CD4-positive, alpha-beta T cell treated with Interferon gamma for 1 hour (primary cell): ENCODE results near the gene EXOSC1.
"Not testable (repeated sequence)": the region's sequence is repeated elsewhere in the genome, so short reads cannot be mapped to it uniquely, and the experiment has no call there.

ENCODE experiments used
- DNase-seq: peaks from one replicate; pipeline ENCODE4 v3.0.0-alpha.2; 2020

The EXOSC1 gene

DNA sequence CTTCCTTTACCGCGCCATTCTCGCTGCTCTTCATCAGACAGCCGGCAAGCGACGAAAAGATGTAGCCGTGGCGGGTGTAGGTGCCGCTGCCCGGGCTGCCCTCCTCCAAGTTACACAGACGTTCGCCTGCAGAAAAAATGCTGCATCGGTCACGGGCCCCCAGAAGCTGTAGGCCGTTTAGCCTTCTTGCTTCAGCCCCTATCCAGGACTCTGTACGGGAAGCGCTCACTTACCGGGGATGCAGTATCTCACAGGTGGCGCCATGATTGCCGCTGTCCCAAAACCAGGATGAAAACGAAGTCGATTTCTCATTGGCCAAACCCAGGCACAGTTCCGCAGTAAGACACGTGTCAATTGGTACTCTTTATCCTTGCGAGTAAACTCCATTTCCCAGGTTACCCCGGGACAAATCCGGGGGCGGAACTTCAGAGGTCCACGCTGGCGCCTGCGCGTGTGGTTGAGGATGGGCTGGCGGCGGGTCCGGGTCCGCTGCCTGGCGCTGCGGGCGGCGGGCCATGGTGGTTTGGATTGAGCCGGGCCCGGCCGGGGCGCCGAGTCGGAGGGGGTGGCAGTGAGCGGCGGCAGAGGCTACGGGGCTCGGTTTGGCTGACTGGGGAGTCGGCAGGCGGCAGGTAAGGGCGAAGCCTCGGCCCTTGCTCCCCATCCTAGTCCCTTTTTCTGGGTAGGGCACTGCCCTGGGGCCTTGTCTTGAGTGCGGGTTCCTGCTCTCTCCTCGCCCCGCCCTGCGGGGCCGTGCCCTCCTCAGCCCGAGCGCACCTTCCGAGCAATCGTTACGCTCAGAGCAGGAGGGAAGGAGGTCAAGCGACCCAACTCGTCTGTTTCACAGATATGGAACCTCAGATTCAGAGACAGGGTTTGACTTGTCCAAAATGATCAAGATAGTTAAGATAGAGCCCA is at the start of gene EXOSC1, which contains the start of gene ZDHHC16:
TSS of gene EXOSC1 (minus strand) at position 285 of the 918 bp plus-strand sequence. CDS start at position 264, 21 bp downstream.
TSS of gene ZDHHC16 (plus strand) at position 454 of the 918 bp plus-strand sequence. CDS start 5,501 bp downstream, outside the sequence.
- DNase-seq, result peak; percentile 88

DNA sequence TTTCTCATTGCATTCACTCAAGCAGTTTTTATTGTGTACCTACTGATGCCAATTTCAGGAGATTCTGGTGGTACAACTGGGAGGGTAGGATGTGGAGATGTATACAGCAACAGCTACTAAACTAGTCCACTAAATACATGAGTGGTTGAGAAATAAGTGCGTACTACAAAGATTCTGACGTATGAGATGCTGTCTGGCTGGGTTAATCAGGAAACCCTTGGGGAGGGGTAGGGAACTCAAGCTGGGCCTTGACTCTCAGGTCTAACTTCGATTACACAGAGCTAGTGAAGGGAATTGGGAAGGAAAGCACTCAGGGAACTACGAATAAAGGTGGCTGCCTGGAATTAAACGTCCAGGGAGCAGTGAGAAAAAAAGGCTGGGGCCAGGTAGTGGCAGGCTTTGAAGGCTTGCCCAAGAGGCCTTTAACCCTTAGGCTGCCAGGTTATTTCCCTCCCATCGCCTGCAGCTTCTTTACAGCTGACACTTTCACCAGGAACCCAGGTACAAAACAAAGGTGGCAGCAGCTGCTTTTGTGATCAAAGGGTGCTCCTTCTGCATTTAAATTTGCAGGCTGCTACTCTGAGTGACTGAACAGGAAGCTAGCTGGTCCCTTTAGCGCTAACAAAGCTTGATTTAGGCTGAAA is 49.2 kb upstream of the EXOSC1 start:
- DNase-seq, result no peak

DNA sequence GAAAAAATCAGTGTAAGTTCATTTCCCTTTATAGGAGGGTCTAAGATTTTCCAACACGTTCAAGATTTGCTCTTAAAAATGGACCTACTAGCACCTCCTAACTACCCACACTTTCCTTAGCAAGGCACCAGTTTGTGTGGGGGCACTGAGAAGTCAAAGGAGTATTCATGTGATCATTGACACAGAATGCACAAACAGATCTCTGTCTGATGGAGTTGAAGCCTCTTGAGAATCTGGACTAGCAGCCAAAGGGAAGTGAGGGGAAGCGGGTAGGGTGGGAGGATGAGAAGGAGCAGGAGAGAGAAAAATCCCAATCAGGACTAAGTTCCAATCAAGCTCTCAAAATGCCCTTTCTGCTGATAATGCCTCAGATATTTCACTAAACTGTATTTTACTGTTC is 48.3 kb upstream of the EXOSC1 start:
- DNase-seq, result no peak

- DNase-seq, result no peak
Measured at GRCh38 chr10:97490592-97490991, 44.8 kb upstream of the EXOSC1 start.

DNA sequence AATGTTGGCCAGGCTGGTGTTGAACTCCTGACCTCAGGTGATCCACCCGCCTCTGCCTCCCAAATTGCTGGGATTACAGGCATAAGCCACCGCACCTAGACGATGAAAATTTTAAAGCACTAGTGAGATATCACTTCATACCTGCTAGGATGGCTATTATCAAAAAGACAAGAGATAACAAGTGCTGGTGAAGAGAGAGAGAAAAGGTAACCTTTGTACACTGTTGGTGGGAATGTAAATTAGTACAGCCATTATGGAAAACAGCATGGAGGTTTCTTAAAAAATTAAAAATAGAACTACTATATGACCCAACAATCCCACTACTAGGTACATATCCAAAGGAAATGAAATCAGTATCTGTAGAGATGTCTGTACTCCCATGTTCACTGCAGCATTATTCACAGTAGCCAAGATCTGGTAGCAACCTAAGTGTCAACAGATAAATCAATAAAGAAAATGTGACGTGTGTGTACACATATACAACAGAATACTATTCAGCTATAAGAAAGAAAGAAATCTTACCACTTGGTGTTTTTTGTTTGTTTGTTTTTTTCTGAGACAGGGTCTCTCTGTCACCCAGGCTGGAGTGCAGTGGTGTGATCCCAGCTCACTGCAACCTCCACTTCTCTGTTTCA is 40.0 kb upstream of the EXOSC1 start:
- DNase-seq, result no peak

GRCh38 chr10:97483921-97484320 is 38.1 kb upstream of the EXOSC1 start:
- DNase-seq, result no peak

GRCh38 chr10:97483506-97483905 is 37.7 kb upstream of the EXOSC1 start:
- DNase-seq, result no peak

DNA sequence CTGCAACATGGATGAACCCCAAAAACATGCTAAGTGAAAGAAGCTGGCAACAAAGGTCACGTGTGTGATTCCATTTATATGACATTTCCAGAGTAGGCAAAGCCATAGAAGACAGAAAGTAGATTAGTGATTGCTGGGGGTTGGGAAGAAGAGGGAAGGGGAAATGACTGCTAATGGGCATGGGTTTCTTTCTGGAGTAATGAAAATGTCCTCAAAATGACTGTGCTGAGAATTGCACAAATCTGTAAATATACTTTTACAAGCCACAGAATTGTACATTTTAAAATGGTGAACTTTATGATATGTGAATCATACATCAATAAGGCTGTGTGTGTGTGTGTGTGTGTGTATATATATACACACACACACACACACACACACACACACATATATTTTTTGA is 36.6 kb upstream of the EXOSC1 start:
- no peak for DNase-seq

DNA sequence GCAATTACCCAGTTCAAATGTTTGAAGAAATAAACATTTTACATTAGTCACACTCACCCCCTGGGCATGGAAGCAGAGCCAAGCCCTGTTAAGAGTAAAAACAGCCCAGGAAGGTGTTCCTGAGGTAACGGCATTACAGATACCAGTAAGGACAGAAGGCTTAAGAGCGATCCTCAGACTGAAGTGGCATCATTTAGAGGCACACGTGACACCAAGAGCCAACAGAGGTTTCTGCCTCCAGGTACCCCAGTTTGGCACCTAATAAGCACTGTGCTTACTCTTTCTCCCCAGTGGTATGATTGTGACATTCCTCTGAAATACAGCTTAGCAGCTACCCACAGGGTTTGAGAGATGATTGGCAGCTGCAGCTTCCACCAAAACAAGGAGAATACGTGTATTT is 35.3 kb upstream of the EXOSC1 start:
- no peak for DNase-seq

DNA sequence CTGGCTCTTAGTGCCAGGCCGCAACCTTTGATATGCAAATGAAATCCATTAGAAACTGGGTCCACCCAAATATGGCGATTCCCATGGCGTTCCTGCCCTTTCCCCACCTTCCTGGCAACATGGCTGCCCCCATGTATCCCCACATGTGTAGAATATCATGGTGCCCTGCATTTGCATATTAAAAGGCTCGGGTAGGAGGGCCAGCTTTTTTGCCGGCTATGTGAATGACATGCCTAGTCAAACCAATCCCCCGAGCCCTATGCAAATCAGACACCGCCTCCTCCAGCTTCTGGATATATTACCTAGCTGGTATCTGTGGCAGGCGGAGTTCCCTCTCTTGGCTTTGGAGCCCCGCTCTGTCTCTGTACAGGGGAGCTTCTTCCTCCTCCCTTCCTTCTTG is 34.1 kb upstream of the EXOSC1 start:
- no peak for DNase-seq

DNA sequence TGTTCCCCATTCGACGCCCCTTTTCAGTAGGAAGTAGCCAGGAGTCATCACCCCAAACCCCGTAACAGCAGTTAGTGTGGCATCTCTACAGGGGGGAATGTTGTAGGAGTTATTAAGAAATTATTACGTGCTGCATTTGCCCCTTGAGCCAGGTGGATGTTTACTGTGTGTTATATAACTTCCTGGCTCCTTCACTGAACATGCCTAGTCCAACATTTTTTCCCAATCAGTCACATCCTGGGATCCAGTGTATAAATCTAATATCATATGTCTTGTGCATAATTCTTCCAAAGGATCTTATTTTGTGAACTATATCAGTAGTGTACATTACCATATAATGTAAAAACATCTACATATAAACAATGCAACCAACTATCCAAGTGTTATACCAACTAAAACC is 33.6 kb upstream of the EXOSC1 start:
- not testable (repeated sequence) for DNase-seq

DNA sequence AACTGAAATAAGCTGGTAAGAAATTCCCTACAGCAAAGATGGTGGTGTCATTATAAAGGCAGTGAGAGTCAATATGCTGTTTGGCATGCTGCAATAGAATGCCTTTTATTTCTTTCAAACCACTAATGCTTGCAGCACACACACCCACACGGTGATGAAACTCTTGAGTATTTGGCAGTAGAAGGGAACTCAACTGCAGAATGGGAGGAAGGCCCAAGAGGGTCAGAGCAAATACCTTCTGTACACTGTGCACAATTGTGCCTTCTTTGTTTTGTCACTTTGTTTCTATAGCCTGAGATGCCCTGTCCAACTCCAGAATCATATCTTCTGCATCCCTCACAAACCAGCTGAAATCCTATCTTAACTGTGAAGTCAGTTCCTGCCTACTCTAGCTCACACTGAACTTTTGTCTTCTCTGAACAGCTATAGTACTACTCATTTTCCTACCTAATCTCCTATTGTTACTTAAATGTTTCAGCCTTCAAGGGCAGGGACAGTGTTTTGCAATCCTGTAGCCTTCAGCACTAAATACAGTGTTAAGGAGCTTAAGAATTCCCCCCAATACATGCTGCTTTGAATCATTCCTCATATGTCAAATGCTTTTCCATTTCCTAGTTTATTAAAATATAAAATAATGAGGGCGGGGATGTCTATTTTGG is 30.3 kb upstream of the EXOSC1 start:
- DNase-seq, result no peak

DNA sequence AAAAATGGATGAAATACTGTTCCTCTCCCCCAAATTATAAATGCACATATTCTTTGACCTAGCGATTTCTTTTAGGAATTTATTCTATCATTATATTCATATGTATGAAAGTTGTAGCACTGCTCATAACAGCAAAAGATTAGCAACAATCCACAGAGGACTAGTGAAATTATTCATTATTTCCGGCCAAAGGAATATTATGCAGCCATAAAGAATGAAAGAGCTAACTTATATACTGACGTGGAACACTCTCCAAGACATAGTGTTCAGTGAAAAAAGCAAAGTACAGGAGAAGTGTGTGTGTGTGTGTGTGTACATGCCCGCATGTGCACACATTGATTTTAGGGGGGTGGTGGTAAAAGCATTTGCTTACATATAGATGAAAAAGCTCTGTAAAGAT is 29.1 kb upstream of the EXOSC1 start:
- DNase-seq, result no peak

GRCh38 chr10:97468781-97469180 is 23.0 kb upstream of the EXOSC1 start:
- not testable (repeated sequence) for DNase-seq

- no peak for DNase-seq
Measured at GRCh38 chr10:97468162-97468561, 22.4 kb upstream of the EXOSC1 start.

DNA sequence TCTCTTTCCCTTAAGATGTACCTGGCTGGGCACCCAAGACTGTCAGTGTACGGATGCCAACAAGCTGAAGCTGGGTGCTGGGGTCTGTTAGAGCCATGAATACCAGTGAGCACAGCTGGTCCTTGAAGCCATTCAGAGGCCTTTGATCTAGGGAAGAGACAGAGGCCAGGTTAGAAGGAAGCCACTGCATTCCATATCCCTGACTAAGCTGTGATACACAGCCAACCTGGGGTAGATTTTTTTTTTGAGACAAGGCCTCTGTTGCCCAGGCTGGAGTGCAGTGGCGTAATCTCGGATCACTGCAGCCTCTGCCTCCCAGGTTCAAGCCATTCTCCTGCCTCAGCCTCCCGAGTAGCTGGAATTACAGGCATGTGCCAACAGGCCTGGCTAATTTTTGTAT is 20.9 kb upstream of the EXOSC1 start:
- no peak for DNase-seq

DNA sequence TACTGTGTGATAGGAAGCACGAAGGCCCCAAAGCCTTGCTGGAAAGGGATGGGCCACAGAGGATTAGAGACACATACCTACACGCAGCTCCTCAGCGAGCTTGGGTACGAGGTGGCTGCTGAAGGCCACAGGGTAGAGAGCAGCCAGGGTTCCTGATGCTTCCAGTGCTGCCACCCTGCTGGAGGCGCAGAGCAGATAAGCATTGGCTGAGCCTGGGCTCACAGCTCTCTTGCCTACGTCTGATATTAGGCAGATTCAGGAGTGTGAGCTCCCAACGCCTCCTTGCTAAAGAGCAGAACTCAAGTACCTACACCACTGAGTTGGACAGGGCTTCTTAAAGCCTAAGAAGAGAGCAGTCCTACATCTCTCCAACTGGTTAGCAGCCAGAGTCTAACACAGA is 20.2 kb upstream of the EXOSC1 start:
- DNase-seq, result no peak

GRCh38 chr10:97464226-97464625 is 18.4 kb upstream of the EXOSC1 start:
- DNase-seq, result no peak

- peak; percentile 24 for DNase-seq
Measured at GRCh38 chr10:97463363-97464132, 17.7 kb upstream of the EXOSC1 start.

GRCh38 chr10:97462309-97462708 is 16.5 kb upstream of the EXOSC1 start:
- no peak for DNase-seq

DNA sequence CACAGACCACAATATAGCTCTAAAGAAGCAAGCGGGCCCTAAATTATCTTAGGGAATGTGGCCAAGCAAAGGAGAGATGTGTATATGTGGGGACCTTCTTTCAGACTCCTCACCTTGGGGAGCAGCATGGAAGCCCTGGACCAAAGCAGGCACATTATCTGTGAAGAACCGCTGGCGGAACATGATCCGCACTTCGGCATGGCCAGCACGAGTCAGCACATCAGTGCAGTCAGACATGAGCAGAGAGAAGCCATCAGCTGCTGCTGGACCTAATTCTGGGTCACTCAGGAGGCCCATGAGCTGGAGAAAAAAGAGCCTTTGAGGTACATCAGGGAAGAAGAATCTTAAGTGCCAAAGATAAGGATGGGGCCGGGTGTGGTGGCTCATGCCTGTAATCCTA is 14.1 kb upstream of the EXOSC1 start:
- no peak for DNase-seq

- DNase-seq, result no peak
Measured at GRCh38 chr10:97459111-97459510, 13.3 kb upstream of the EXOSC1 start.
